ENCODE results near the gene PTPRM. TPM values are rescaled to one million over a fixed set of nuclear protein-coding genes. Genes with fewer than 3 reads are reported as not detected.

PTPRM gene
- total RNA-seq, 1 donor from 2014 or later, result 102 TPM

GRCh38 chr18:8326763-8327394 lies 759.8 kb downstream of the PTPRM start:
- DNase-seq (ENCODE audit: low spot score in 2 of 2) (no peak), FAIRE-seq (no peak)

- no peak for FAIRE-seq
- no peak for DNase-seq (ENCODE audit: low spot score in 2 of 2)
Measured at GRCh38 chr18:8328126-8328525, 761.0 kb downstream of the PTPRM start.

GRCh38 chr18:8329186-8329771 lies 762.2 kb downstream of the PTPRM start:
- no peak for FAIRE-seq
- DNase-seq (ENCODE audit: low spot score in 2 of 2), result no peak

- DNase-seq (ENCODE audit: low spot score in 2 of 2), result no peak
- FAIRE-seq, result no peak
Measured at GRCh38 chr18:8330575-8330974, 763.5 kb downstream of the PTPRM start.

DNA sequence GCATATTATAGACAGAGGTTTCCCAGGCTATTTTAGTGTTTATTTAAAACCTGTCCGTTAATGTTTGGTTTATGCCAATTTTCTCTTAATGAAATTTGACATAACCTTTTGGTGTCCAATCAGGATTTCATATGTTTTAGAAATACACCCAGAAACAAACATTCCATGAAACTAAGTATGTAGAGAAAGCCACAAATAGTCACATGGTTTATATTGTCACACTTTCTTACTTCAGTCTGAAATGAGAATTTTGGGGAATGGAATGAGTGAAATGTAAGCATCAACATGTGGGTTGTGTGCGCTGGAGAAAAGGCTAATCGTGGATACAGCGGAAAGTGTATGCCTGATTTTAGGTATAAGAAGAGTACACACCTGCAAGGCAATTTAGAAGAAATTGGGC lies 765.2 kb downstream of the PTPRM start:
- FAIRE-seq (no peak), DNase-seq (ENCODE audit: low spot score in 2 of 2) (no peak)

DNA sequence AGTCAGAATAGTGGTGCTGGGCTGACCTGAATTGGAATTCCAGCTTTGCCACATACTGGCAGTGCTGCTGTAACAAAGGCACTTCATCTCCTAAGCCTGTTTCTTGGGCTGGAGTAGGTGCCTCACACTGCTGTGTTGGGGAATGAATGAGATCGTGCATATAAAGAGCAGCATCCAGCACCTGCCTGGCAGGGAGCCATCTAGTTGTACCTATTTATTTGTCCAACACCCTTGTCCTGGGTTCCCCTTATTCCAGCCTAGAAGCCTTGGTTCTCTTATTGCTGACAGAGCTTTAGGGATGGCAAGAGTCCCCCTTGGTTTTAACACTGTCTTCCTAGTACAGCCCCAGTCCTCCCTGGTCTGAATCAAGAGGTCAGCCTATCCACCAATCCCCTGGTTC lies 766.8 kb downstream of the PTPRM start:
- DNase-seq (ENCODE audit: low spot score in 2 of 2) (no peak), FAIRE-seq (no peak)

DNA sequence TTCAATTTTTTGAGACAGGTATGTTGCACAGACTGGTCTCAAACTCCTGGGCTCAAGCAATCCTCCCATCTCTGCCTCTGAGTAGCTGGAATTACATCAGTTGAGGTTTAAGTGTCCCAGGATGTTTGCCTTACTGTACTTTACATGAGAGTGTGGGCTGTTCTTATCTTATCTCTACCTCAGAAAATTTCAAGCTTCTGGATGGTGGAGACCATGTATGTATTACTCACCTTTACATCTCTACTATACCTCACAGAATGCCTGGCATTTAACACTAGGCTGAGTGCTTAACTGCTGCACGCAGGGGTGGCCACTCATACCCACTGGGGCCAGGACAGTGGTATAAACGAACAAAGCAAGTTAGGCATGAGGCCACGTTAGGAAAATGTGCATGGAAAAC lies 770.1 kb downstream of the PTPRM start:
- FAIRE-seq, result no peak
- DNase-seq (ENCODE audit: low spot score in 2 of 2), result no peak

- FAIRE-seq, result no peak
Measured at GRCh38 chr18:8339210-8339609, 772.1 kb downstream of the PTPRM start.

GRCh38 chr18:8339952-8340351 lies 772.8 kb downstream of the PTPRM start:
- no peak for FAIRE-seq
- DNase-seq (ENCODE audit: low spot score in 2 of 2), result peak in 1 of 2 donors; percentile 17

More at GRCh38 chr18:8339210-8339609, 772.1 kb downstream of the PTPRM start:
- no peak for DNase-seq (ENCODE audit: low spot score in 2 of 2)

DNA sequence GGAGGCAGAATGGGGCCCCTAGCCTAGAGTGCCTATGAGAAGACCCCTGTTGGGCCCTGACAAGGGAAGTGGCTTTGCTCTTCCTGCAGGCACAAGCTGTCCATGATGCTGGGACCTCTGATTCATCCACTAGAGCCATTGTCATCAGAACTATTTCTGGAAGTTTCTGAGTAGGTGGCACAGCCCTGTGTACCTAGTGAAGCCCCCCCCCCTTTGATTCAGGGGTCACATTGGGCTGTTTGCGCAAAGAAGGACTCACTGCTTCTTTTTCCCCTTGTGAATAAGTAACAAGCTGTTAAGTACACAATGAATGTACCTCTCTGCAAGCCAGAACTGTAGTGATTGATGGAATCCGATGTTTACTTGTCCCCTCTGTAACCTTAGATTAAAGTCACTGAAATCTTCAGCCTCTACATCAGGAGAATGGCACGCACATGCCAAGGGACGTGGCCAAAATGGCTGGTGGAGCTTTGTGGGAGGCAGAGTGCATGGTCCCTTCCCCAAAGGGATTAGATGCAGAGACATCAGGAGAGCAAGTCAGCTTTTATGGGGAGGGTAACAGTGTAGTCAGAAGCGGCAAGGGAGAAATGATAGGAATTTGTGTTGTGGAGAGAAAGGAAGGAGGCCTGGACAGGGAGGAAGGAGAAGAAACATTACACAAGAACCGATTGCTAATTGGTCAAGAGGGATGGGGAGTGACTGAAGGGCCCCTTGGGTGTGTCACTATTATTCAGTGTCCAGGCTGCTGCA lies 774.5 kb downstream of the PTPRM start:
- no peak for FAIRE-seq

DNA sequence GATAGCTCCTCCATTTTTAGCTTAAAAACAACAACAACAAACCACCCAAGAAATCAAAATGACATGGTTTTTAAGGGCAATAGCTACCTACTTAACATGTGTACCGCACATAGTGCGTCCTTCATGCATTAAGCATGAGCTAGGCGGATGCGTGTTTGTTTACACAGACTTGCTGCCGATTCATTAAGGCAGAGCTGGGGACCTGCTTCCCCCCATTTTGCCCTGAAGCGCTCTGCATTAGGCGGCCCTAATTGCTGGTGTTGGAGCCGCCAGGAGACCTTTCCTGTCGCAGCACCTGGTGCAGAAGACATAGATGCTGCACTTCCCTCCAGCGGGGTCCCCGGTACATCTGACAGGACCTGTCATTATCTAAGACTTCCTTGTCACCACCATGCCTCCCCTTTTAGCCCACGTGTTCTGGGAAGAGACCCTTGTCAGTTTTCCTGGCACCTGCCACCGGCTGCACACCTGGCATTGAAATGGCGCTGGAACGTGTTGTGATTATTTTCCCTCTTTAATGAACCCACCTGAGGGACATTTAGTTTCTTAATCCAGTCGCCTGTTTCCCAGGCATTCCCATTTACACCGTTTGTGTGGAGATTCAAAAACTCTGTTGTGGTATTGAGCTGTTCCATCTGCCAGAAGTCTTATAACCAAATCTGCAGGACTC lies 781.1 kb downstream of the PTPRM start:
- no peak for FAIRE-seq

More for the DNA sequence above, 774.5 kb downstream of the PTPRM start:
- no peak for DNase-seq (ENCODE audit: low spot score in 2 of 2)

DNA sequence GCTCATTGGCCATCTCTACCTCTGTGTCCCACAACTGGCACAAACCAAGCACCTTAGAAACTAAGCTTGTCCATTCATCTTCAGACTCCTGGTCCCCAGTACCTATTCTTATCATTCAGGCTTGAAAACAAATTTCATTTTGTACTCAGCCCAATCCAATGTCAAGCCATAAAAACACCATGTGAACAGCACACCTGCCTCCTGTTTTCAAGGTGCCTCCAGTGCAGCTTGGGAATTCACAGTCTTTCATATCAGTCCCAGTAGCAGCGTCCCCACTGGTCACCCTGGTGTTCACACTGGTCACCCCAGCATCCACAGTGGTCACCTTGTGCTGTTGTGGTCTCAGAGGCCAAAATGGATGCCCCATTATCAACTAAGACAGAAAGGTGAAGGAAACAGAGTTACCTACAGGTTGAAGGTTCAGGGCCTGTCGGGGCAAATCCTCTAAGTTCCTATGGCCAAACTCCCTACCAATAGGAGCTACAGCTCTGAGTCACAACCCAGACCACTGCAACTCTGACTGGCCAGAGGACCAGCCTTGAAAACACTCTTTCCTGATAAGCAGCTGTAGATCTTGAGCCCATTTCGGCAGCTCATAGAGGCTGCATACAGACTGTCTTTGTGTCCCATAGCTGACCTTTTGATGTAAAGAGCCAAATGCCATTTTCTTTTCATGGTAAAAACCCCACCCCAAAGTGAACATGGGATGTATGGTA lies 782.6 kb downstream of the PTPRM start:
- FAIRE-seq (no peak), DNase-seq (ENCODE audit: low spot score in 2 of 2) (no peak)

More for the DNA sequence above, 781.1 kb downstream of the PTPRM start:
- no peak for DNase-seq (ENCODE audit: low spot score in 2 of 2)

GRCh38 chr18:8350628-8351027 lies 783.5 kb downstream of the PTPRM start:
- FAIRE-seq (no peak), DNase-seq (ENCODE audit: low spot score in 2 of 2) (no peak)

DNA sequence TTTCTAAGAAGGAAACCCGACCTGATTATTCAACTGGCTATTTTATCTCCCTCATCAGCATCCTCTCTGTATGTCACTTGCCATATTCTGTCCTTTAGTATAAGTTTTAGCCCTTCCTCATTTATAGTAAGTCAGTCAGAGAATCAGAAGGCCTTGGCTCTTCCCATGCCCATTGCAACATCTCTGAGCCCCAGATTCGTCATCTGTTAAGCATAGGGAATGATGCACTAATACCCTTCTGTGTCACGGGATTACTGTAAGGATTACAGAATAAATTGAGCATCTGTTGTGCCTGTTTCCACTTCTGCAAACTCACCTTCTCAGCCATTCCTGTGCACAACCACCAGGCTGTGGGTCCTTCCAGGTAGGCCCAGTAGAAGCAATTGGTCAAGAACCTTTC lies 784.0 kb downstream of the PTPRM start:
- FAIRE-seq (no peak), DNase-seq (ENCODE audit: low spot score in 2 of 2) (no peak)

DNA sequence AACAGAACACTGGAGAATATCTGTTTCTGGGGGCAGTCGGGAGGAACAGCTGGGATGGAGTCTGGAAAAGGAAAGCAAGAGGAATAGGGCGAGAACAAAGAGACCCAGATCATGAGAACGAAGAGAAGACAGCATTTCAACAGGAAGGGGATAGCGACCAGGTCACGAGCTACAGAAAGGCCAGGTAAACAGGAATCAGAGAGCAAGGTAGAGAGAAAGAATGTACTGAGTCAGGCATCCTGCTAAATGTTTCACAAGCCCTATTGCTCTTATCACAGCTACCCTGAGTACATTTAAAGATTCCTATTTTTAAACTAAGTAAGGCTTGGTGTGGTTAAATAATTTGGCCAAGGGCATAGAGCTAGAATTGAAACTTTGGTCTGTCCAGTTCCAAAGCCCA lies 787.2 kb downstream of the PTPRM start:
- FAIRE-seq (no peak), DNase-seq (ENCODE audit: low spot score in 2 of 2) (no peak)

DNA sequence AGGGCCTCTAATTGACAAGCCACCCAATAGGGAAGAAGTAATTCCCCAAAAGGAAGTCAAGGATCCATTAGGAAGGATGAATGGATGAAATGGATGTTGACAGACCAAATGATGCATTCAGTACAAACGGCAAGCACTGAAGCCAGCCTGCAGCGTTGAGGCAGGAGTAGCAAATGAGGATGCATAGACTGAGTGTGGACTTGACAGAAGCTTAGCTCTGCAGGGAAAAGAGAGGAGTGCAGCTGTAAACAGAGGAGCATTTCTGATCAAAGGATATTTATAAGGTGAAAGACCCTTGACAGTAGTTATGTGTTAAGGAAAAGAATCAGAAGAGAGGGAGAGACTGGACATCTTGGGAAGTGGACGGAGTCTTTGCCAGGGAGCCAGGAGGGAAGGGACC lies 788.9 kb downstream of the PTPRM start:
- no peak for DNase-seq (ENCODE audit: low spot score in 2 of 2)
- no peak for FAIRE-seq

DNA sequence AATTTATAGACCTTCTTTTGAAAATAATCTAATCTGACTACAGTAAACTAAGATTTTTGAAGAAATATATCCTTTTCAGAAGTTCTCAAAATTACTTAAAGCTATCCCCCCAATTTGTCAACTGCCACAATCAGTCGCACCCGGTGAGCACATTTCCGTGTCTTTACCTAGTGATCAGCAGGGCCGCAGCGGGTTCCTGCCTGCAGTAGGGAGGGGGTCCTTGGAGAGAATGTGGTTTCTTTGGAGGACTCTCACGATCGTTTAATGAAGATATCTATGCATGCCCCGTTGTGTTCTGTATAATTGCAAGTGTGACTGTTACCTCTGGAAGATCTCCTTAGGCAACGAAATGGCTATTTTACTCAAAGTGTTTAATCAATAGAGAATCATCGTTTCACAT lies 790.2 kb downstream of the PTPRM start:
- FAIRE-seq (no peak), DNase-seq (ENCODE audit: low spot score in 2 of 2) (no peak)

DNA sequence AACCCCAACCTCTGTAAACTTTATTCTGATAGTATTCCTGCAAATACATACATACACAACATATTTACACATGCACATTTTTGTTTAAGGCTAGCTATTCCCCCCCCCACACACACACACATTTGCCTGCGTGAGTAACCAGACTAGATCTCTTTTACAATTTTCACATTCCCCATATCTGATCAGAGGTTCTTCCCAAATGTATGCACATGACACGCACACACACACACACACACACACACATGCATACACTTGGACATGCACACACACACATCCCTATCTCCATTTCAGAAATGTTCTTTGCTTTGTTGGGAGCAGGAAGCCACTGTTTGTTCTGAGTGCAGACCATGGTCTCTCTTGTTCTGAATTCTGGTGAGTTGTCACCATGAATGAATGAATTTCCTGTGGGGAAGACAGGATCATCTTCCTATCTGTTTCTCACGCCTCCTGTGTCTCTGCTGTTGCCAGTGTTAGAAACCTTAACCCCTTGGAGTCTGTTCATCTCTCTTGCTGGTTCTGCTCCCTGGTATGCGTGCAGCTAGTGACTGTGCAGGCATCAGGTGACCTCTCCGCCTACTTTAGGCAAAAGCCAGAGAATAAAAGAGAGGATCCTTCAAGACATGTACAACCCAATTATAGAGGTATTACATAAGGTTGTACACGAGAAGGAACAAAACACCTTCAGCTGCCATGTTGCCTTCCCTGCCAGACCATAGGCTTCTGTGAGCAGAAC lies 791.1 kb downstream of the PTPRM start:
- DNase-seq (ENCODE audit: low spot score in 2 of 2) (no peak), FAIRE-seq (no peak)

DNA sequence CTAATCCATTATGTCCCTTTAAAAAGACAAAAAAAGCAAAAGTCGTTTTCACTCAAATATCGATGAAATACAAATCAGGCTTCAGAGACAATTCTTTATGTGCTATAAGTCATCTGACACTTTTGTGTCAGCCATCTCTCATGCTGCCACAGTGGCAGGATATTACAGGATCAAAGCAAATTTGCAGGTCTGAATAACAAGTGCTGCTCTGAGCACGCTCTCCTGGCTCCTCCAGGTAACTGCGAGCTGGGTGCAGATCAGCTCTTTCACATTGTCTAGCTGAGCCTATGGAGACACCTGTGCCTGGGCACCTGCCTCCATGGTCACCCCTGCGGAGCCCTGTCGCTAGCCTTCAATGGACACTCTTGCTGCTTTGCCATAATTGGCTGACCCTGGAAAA lies 792.0 kb downstream of the PTPRM start:
- DNase-seq (ENCODE audit: low spot score in 2 of 2) (no peak), FAIRE-seq (no peak)

DNA sequence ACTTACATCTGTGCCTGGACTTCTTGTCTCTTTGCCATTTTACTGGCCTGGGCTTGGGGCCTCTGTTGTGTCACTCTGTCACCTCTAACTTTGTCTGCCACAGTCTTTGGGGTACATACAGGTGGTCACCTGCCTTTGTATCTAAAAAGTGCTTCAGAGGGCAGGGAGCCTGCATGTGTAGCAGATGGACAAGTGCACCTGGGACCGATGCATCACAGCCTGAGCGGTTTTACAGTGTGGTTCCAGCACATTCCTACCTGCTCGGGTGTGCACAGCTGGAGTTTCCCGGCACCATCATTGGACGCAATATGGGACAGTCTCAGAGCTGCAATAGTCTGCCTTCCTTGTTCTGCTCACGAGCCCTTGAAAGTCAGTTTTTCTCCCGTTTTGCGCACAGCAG lies 792.4 kb downstream of the PTPRM start:
- FAIRE-seq (no peak), DNase-seq (ENCODE audit: low spot score in 2 of 2) (no peak)

Data from frontal cortex (tissue), 4 donors.